HG02885 (cell line): ENCODE results near the gene CANT1.
"Not testable (repeated sequence)": the region's sequence is repeated elsewhere in the genome, so short reads cannot be mapped to it uniquely, and the experiment has no call there.

ENCODE experiments used
- ATAC-seq: cut with Tn5 transposase; IDR thresholded peaks from one replicate; pipeline ENCODE4 v1.9.1; 2021; ENCODE audit warnings: mild to moderate bottlenecking; ENCODE audit not compliant: unreplicated experiment, poor library complexity

Gene CANT1

GRCh38 chr17:79043931-79044320 lies 34.4 kb upstream of the CANT1 start:
- no peak for ATAC-seq

GRCh38 chr17:79043191-79043930 lies 33.8 kb upstream of the CANT1 start:
- no peak for ATAC-seq

- no peak for ATAC-seq
Observed at GRCh38 chr17:79042421-79043190, 33.0 kb upstream of the CANT1 start.

GRCh38 chr17:79041723-79042420 lies 32.3 kb upstream of the CANT1 start:
- no peak for ATAC-seq

GRCh38 chr17:79041041-79041570 lies 31.5 kb upstream of the CANT1 start:
- no peak for ATAC-seq

- no peak for ATAC-seq
Observed at GRCh38 chr17:79039886-79040285, 30.3 kb upstream of the CANT1 start.

GRCh38 chr17:79039171-79039570 lies 29.6 kb upstream of the CANT1 start:
- no peak for ATAC-seq

- ATAC-seq = no peak
Observed at GRCh38 chr17:79038545-79039135, 29.1 kb upstream of the CANT1 start.

- no peak for ATAC-seq
Observed at GRCh38 chr17:79036596-79036995, 27.0 kb upstream of the CANT1 start.

GRCh38 chr17:79036181-79036580 lies 26.6 kb upstream of the CANT1 start:
- ATAC-seq = no peak

GRCh38 chr17:79035686-79036085 lies 26.1 kb upstream of the CANT1 start:
- ATAC-seq = no peak

- ATAC-seq = no peak
Observed at GRCh38 chr17:79034931-79035485, 25.4 kb upstream of the CANT1 start.

GRCh38 chr17:79033741-79034501 lies 24.4 kb upstream of the CANT1 start:
- no peak for ATAC-seq

- ATAC-seq = no peak
Observed at GRCh38 chr17:79033046-79033616, 23.6 kb upstream of the CANT1 start.

GRCh38 chr17:79031996-79032875 lies 22.7 kb upstream of the CANT1 start:
- ATAC-seq = no peak

GRCh38 chr17:79030636-79031035 lies 21.1 kb upstream of the CANT1 start:
- not testable (repeated sequence) for ATAC-seq

GRCh38 chr17:79029327-79030009 lies 19.9 kb upstream of the CANT1 start:
- no peak for ATAC-seq
